IMR-90 (cell line): ENCODE data around the gene ATG9A. TPM values are rescaled to one million over a fixed set of nuclear protein-coding genes. Genes with fewer than 3 reads are reported as not detected.

Source experiments
- ATAC-seq: fragments of 200-7000 bp; cut with Tn5 transposase; 2 replicates; pipeline ENCODE4 v1.9.1; 2020; ENCODE audit warnings: low read depth, mild to moderate bottlenecking, moderate library complexity
- BruUV-seq: library from RNA; stranded (reverse); fragments of 400-500 nt; replicated peaks from 2 replicates; lab custom pipeline; 2021; lab: Mats Ljungman, UMichigan
- CTCF ChIA-PET: fragments of 300-600 bp; formaldehyde crosslinking; extraction: SDS; loops from one replicate; lab custom pipeline; 2021; ENCODE audit warnings: antibody characterized with exemption; lab: Yijun Ruan, JAX
- POLR2A ChIA-PET: fragments of 300-600 bp; sonication (Branson Sonifier 250); formaldehyde crosslinking; loops from one replicate; lab custom pipeline; 2022; ENCODE audit warnings: antibody characterized with exemption; ENCODE audit not compliant: unreplicated experiment; lab: Charles Lee
- DNase-seq: peaks from one replicate; pipeline ENCODE4 v3.0.0; 2013
- H2AFZ ChIP-seq: replicated peaks from 2 replicates; pipeline ENCODE3; 2013; ENCODE audit warnings: low read length, mild to moderate bottlenecking; ENCODE audit not compliant: poor library complexity
- H2AK5ac ChIP-seq: 2 replicates; pipeline ENCODE4 v1.6.1; 2013; ENCODE audit warnings: low read depth, low read length, inconsistent platforms
- H2AK9ac ChIP-seq: replicated peaks from 2 replicates; pipeline ENCODE3; 2013; ENCODE audit warnings: mild to moderate bottlenecking, low read depth, low read length, moderate library complexity; ENCODE audit not compliant: poor library complexity
- H2BK120ac ChIP-seq: 2 replicates; pipeline ENCODE4 v1.6.1; 2013; ENCODE audit warnings: low read depth, low read length, inconsistent platforms
- H2BK15ac ChIP-seq: 3 replicates; pipeline ENCODE4 v1.6.1; 2013; ENCODE audit warnings: low read depth, low read length, inconsistent platforms
- H2BK20ac ChIP-seq: 2 replicates; pipeline ENCODE4 v1.6.1; 2013; ENCODE audit warnings: low read depth, mild to moderate bottlenecking, inconsistent platforms, low read length, moderate library complexity
- H2BK5ac ChIP-seq: 2 replicates; pipeline ENCODE4 v1.6.1; 2013; ENCODE audit warnings: mild to moderate bottlenecking, low read depth, low read length, inconsistent platforms; ENCODE audit not compliant: poor library complexity, severe bottlenecking
- H3K14ac ChIP-seq: replicated peaks from 2 replicates; pipeline ENCODE4 v1.6.1; 2013; ENCODE audit warnings: low read depth, low read length, inconsistent platforms
- H3K18ac ChIP-seq: 2 replicates; pipeline ENCODE4 v1.6.1; 2013; ENCODE audit warnings: low read depth, low read length, control low read depth
- H3K23ac ChIP-seq: 2 replicates; pipeline ENCODE4 v1.6.1; 2013; ENCODE audit warnings: low read depth, low read length, inconsistent platforms
- H3K27ac ChIP-seq: 2 replicates; pipeline ENCODE4 v1.5.1; 2013; ENCODE audit warnings: mild to moderate bottlenecking, control low read depth, low read length; ENCODE audit not compliant: insufficient read depth
- H3K27me3 ChIP-seq: 2 replicates; pipeline ENCODE4 v1.6.1; 2013; ENCODE audit warnings: low read length; ENCODE audit not compliant: control insufficient read depth, insufficient read depth
- H3K36me3 ChIP-seq: 2 replicates; pipeline ENCODE4 v1.6.1; 2013; ENCODE audit warnings: low read length, mixed read lengths; ENCODE audit not compliant: control insufficient read depth, insufficient read depth
- H3K4ac ChIP-seq: 2 replicates; pipeline ENCODE4 v1.6.1; 2013; ENCODE audit warnings: low read depth, low read length, inconsistent platforms
- H3K4me1 ChIP-seq: 2 replicates; pipeline ENCODE4 v1.6.1; 2013; ENCODE audit warnings: low read length, mixed read lengths; ENCODE audit not compliant: control insufficient read depth, insufficient read depth
- H3K4me2 ChIP-seq: 2 replicates; pipeline ENCODE4 v1.6.1; 2013; ENCODE audit warnings: low read depth, mild to moderate bottlenecking, control low read depth, low read length, moderate library complexity
- H3K4me3 ChIP-seq: 2 replicates; pipeline ENCODE4 v1.5.1; 2013; ENCODE audit warnings: low read depth, mild to moderate bottlenecking, control low read depth, low read length, moderate library complexity; ENCODE audit not compliant: insufficient read depth
- H3K56ac ChIP-seq: 2 replicates; pipeline ENCODE4 v1.6.1; 2013; ENCODE audit warnings: low read length, inconsistent platforms; ENCODE audit not compliant: insufficient read depth; ENCODE audit errors: extremely low read depth
- H3K79me1 ChIP-seq, 2 experiments: 2 replicates each; pipeline ENCODE4 v1.6.1; 2013; ENCODE audit warnings: low read length in 2 of 2, inconsistent platforms in 1 of 2, low read depth in 1 of 2
- H3K9ac ChIP-seq: 2 replicates; pipeline ENCODE4 v1.6.1; 2013; ENCODE audit warnings: low read depth, low read length, control low read depth
- H3K9me1 ChIP-seq: 2 replicates; pipeline ENCODE4 v1.6.1; 2013; ENCODE audit warnings: low read length, inconsistent platforms; ENCODE audit not compliant: insufficient read depth
- H3K9me3 ChIP-seq: 2 replicates; pipeline ENCODE4 v1.6.1; 2013; ENCODE audit warnings: low read length; ENCODE audit not compliant: control insufficient read depth, insufficient read depth
- H4K20me1 ChIP-seq: 2 replicates; pipeline ENCODE4 v1.6.1; 2013; ENCODE audit warnings: low read length, inconsistent platforms; ENCODE audit not compliant: insufficient read depth
- H4K5ac ChIP-seq: 2 replicates; pipeline ENCODE4 v1.6.1; 2013; ENCODE audit warnings: mild to moderate bottlenecking, low read depth, low read length, control low read depth
- H4K8ac ChIP-seq, 2 experiments: 2 replicates each; pipeline ENCODE4 v1.6.1; 2013; ENCODE audit warnings: low read depth in 2 of 2, low read length in 2 of 2, control low read depth in 1 of 2, inconsistent platforms in 1 of 2
- H4K91ac ChIP-seq: 2 replicates; pipeline ENCODE4 v1.6.1; 2013; ENCODE audit warnings: low read depth, low read length, inconsistent platforms; ENCODE audit not compliant: insufficient read depth
- BHLHE40 ChIP-seq: fragments of 150-350 bp; IDR thresholded peaks from 2 replicates; pipeline ENCODE4 v1.6.1; 2016; ENCODE audit warnings: mild to moderate bottlenecking, low read depth, low read length
- CEBPB ChIP-seq: IDR thresholded peaks from 2 replicates; pipeline ENCODE4 v1.6.1; 2012; ENCODE audit warnings: low read depth, low read length, improper control_type of control experiment
- CHD1 ChIP-seq: IDR thresholded peaks from 2 replicates; pipeline ENCODE4 v1.6.1; 2012; ENCODE audit warnings: low read depth, low read length, improper control_type of control experiment
- FOS ChIP-seq: fragments of 150-350 bp; IDR thresholded peaks from 2 replicates; pipeline ENCODE4 v1.6.1; 2016; ENCODE audit warnings: low read depth, low read length
- MAFK ChIP-seq: IDR thresholded peaks from 2 replicates; pipeline ENCODE4 v1.6.1; 2012; ENCODE audit warnings: low read depth, low read length, improper control_type of control experiment
- MAZ ChIP-seq: IDR thresholded peaks from 2 replicates; pipeline ENCODE4 v1.6.1; 2012; ENCODE audit warnings: low read depth, mild to moderate bottlenecking, low read length, improper control_type of control experiment, moderate library complexity, borderline replicate concordance
- MXI1 ChIP-seq: IDR thresholded peaks from 2 replicates; pipeline ENCODE4 v1.6.1; 2012; ENCODE audit warnings: low read depth, mild to moderate bottlenecking, low read length, moderate library complexity, borderline replicate concordance
- NFE2L2 ChIP-seq: fragments of 150-350 bp; IDR thresholded peaks from 2 replicates; pipeline ENCODE4 v1.6.1; 2016; ENCODE audit warnings: low read depth, mild to moderate bottlenecking, low read length
- POLR2A ChIP-seq: IDR thresholded peaks from 2 replicates; pipeline ENCODE4 v1.6.1; 2012; ENCODE audit warnings: mild to moderate bottlenecking, low read depth, low read length
- RAD21 ChIP-seq: IDR thresholded peaks from 2 replicates; pipeline ENCODE4 v1.6.1; 2012; ENCODE audit warnings: low read length, improper control_type of control experiment
- RCOR1 ChIP-seq: IDR thresholded peaks from 2 replicates; pipeline ENCODE4 v1.6.1; 2012; ENCODE audit warnings: mild to moderate bottlenecking, low read length, improper control_type of control experiment; ENCODE audit not compliant: insufficient replicate concordance
- RFX5 ChIP-seq: IDR thresholded peaks from 2 replicates; pipeline ENCODE4 v1.8.0; 2012; ENCODE audit warnings: low read depth, mild to moderate bottlenecking, low read length, moderate library complexity
- SMC3 ChIP-seq: fragments of 150-350 bp; IDR thresholded peaks from 2 replicates; pipeline ENCODE4 v1.6.1; 2016; ENCODE audit warnings: low read depth, mild to moderate bottlenecking, antibody characterized with exemption, low read length, moderate library complexity
- WGBS, 2 experiments: methylation state at CpG; one replicate each; pipeline versions ENCODE4 v1.1.5 to v1.1.7; 2013; ENCODE audit warnings: missing lambda C conversion rate in 2 of 2; ENCODE audit not compliant: insufficient read length in 1 of 2; ENCODE audit errors: extremely low coverage in 2 of 2; 5-methylcytosine and 5-hydroxymethylcytosine counted together
- dilution Hi-C: fragments of 300-500 bp; cut with HindIII; formaldehyde crosslinking; loops from one replicate; pipeline ENCODE4 v1.14.3; 2018; ENCODE audit warnings: low sequenced_read_pairs; ENCODE audit not compliant: unreplicated experiment
- in situ Hi-C: fragments of 300-500 bp; cut with MboI; formaldehyde crosslinking; loops from 3 replicates; pipeline ENCODE4 v1.14.3; 2019; ENCODE audit warnings: low sequenced_read_pairs, inconsistent platforms, mixed read lengths
- intact Hi-C: fragments of 100-400 bp; cut with micrococcal nuclease; formaldehyde crosslinking; loops from 2 replicates; pipeline ENCODE4 v1.10.0; 2022
- polyA plus RNA-seq, 3 experiments: library from polyadenylated mRNA; depleted of rRNA; stranded (reverse); fragments of >200 nt; gene quantifications; 2 replicates each; pipeline ENCODE4 v1.2.3, GENCODE V29; 2012; ENCODE audit warnings: low replicate concordance in 1 of 3
- total RNA-seq: library from RNA; depleted of rRNA; stranded (reverse); fragments of >200 nt; gene quantifications from 2 replicates; pipeline ENCODE4 v1.2.3, GENCODE V29; 2012
- TF ChIP-seq, protein P1 (sequence below): conservative IDR thresholded peaks from 2 replicates; pipeline ENCODE4 v1.5.1; 2012; ENCODE audit warnings: mild to moderate bottlenecking, low read depth, low read length, improper control_type of control experiment
- TF ChIP-seq, protein P2 (sequence below): fragments of 150-350 bp; IDR thresholded peaks from 2 replicates; pipeline ENCODE4 v1.6.1; 2016; ENCODE audit warnings: low read depth, mild to moderate bottlenecking, low read length, moderate library complexity, borderline replicate concordance
- TF ChIP-seq, protein P3 (sequence below): fragments of 150-350 bp; IDR thresholded peaks from 2 replicates; pipeline ENCODE4 v1.6.1; 2017; ENCODE audit warnings: mild to moderate bottlenecking, antibody characterized with exemption, low read length, low read depth

ATG9A gene
- total and polyA plus RNA-seq, 2 of the 4 experiments (the other 2 are of a cell fraction) = 35.1 to 58.3 TPM

DNA sequence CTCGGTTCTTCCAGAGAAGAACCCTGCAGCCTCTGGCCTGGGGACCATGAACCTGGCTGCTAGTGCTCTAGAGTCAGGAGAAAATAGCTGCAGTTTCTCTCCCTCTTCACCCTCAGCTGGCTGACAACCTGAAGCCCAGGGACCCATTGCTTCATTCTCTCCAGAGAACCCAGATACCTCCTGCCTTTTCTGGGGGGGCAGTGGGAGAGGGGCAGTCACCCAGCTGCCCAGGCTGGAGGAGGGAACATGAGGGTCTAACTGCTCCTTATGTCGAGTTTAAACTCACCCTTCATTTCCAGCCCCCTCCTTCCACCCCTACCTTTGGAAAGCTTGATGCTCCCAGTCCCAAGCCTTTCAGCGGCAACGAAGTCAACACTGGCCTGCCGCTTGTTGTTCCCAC lies 30.5 kb downstream of the ATG9A start:
- Histone ChIP-seq H3K23ac (no peak overlapping the region), H4K5ac (no peak overlapping the region), H3K4me2 (no peak overlapping the region), H3K9me1 (no peaks in the 10 kb centered on the region), H4K20me1 (no peaks in the 10 kb centered on the region), H2AFZ (no peak overlapping the region), H2BK120ac (no peak overlapping the region), H3K79me1 (no peaks in the 10 kb centered on the region), H2BK20ac (no peak overlapping the region), H3K4me3 (no peak overlapping the region), H2AK5ac (no peak overlapping the region), H3K4ac (no peak overlapping the region), H3K27ac (no peak overlapping the region), H3K14ac (no peak overlapping the region), H3K56ac (no peak overlapping the region), H3K9me3 (no peaks in the 10 kb centered on the region), H2BK5ac (no peak overlapping the region), H4K8ac (no peak overlapping the region), H3K9ac (no peak overlapping the region), H3K36me3 (no peaks in the 10 kb centered on the region), H4K91ac (no peak overlapping the region), H3K4me1 (no peaks in the 10 kb centered on the region), H3K18ac (no peak overlapping the region), H3K27me3 (peaks cover 12% of the 10 kb centered on the region), H2AK9ac (no peak overlapping the region), H2BK15ac (no peak overlapping the region)
- CTCF ChIA-PET = interaction anchor here (0.6 kb wide), 1 partner anchor 54 kb away, joined by 3 read pairs; no protein-coding TSS in a partner anchor
- BruUV-seq = no TSS peak
- no CpG with 5 or more reads among the region's 5 CpGs for WGBS, 2 experiments
- in situ Hi-C loops = no loop called here
- POLR2A ChIA-PET = no interaction called here
- no peak for DNase-seq
- dilution Hi-C loops = no loop called here
- TF ChIP-seq, protein P1, sequence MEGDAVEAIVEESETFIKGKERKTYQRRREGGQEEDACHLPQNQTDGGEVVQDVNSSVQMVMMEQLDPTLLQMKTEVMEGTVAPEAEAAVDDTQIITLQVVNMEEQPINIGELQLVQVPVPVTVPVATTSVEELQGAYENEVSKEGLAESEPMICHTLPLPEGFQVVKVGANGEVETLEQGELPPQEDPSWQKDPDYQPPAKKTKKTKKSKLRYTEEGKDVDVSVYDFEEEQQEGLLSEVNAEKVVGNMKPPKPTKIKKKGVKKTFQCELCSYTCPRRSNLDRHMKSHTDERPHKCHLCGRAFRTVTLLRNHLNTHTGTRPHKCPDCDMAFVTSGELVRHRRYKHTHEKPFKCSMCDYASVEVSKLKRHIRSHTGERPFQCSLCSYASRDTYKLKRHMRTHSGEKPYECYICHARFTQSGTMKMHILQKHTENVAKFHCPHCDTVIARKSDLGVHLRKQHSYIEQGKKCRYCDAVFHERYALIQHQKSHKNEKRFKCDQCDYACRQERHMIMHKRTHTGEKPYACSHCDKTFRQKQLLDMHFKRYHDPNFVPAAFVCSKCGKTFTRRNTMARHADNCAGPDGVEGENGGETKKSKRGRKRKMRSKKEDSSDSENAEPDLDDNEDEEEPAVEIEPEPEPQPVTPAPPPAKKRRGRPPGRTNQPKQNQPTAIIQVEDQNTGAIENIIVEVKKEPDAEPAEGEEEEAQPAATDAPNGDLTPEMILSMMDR = no peak
- TF ChIP-seq CHD1 = no peak
- TF ChIP-seq POLR2A = no peak
- TF ChIP-seq NFE2L2 = no peak
- TF ChIP-seq BHLHE40 = no peak
- TF ChIP-seq, protein P2, sequence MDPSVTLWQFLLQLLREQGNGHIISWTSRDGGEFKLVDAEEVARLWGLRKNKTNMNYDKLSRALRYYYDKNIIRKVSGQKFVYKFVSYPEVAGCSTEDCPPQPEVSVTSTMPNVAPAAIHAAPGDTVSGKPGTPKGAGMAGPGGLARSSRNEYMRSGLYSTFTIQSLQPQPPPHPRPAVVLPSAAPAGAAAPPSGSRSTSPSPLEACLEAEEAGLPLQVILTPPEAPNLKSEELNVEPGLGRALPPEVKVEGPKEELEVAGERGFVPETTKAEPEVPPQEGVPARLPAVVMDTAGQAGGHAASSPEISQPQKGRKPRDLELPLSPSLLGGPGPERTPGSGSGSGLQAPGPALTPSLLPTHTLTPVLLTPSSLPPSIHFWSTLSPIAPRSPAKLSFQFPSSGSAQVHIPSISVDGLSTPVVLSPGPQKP = no peak
- TF ChIP-seq RFX5 = no peak
- no peak for TF ChIP-seq SMC3
- no peak for TF ChIP-seq CEBPB
- no peak for TF ChIP-seq FOS
- no peak for TF ChIP-seq MAZ
- TF ChIP-seq MXI1 = no peak
- no peak for TF ChIP-seq RCOR1
- TF ChIP-seq, protein P3, sequence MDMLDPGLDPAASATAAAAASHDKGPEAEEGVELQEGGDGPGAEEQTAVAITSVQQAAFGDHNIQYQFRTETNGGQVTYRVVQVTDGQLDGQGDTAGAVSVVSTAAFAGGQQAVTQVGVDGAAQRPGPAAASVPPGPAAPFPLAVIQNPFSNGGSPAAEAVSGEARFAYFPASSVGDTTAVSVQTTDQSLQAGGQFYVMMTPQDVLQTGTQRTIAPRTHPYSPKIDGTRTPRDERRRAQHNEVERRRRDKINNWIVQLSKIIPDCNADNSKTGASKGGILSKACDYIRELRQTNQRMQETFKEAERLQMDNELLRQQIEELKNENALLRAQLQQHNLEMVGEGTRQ = no peak
- no peak for TF ChIP-seq RAD21
- TF ChIP-seq MAFK = no peak
- ATAC-seq = no peak
- intact Hi-C loops = no loop called here
